ENCODE data around the gene DNAJB14. TPM values are rescaled to one million over a fixed set of nuclear protein-coding genes. Genes with fewer than 3 reads are reported as not detected.

The DNAJB14 gene
- total and polyA plus RNA-seq, 2 experiments from 2014 or later, result 24.9 to 27.3 TPM

DNA sequence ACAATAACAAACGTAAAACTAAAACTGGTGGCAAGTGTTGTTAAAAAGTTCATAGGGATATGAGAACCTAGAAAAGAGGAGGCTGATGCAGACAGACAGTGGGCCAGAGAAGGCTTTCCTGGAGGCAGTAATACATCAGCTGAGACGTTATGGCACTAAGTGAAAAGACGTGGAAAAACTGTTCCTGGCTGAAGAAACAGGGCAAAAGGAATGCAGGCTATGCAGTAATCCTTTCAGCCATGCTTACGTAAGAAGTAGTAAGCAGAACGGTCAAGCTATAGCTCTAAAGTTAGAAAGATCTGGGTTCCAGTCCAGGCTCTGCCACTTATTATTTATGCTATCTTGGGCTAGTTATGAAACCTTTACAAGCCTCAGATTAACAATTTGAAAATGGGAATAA lies 58.6 kb downstream of the DNAJB14 start:
- Mint-ChIP-seq H3K27me3 (ENCODE audit: insufficient read depth, low read depth, poor library complexity) (no peaks in the 10 kb centered on the region), H3K4me3 (no peak overlapping the region), H3K9me3 (no peaks in the 10 kb centered on the region), H3K27ac (peak overlapping the region; percentile 58; the same call in 1 of the 2 replicates), H3K4me1 (no peaks in the 10 kb centered on the region), H3K36me3 (ENCODE audit: low read depth) (no peaks in the 10 kb centered on the region)
- DNase-seq (ENCODE audit: low spot score), result no peak
- H3K4me2 ChIP-seq, result no peak overlapping the region
- H3K4me1 ChIP-seq (ENCODE audit: insufficient read depth), result no peaks in the 10 kb centered on the region
- H2AFZ ChIP-seq, result no peak overlapping the region
- H3K27ac ChIP-seq (ENCODE audit: low read depth), result no peak overlapping the region
- TF ChIP-seq CREB1 (CRISPR knock-in tag; IDR thresholded peaks at IDR 0.05; ENCODE audit: low read depth) (no peak), JUNB (IDR thresholded peaks at IDR 0.05; ENCODE audit: unreplicated experiment) (no peak), ZNF462 (CRISPR knock-in tag; IDR thresholded peaks at IDR 0.05) (no peak), ZNF331 (CRISPR knock-in tag; IDR thresholded peaks at IDR 0.05; ENCODE audit: low read depth) (no peak), NANOG (IDR thresholded peaks at IDR 0.05; ENCODE audit: borderline replicate concordance) (no peak), EZH2 (IDR thresholded peaks at IDR 0.05; ENCODE audit: low read depth, unreplicated experiment) (no peak), REST (IDR thresholded peaks at IDR 0.05; ENCODE audit: unreplicated experiment) (no peak), ETS1 (IDR thresholded peaks at IDR 0.05) (no peak), POLR2AphosphoS5 (IDR thresholded peaks at IDR 0.05; ENCODE audit: low read depth) (no peak), STAT1 (IDR thresholded peaks at IDR 0.05; ENCODE audit: unreplicated experiment) (no peak), EZH2phosphoT487 (IDR thresholded peaks at IDR 0.05; ENCODE audit: unreplicated experiment) (no peak), ZNF114 (CRISPR knock-in tag; IDR thresholded peaks at IDR 0.05) (no peak)
- TF ChIP-seq, protein P1, sequence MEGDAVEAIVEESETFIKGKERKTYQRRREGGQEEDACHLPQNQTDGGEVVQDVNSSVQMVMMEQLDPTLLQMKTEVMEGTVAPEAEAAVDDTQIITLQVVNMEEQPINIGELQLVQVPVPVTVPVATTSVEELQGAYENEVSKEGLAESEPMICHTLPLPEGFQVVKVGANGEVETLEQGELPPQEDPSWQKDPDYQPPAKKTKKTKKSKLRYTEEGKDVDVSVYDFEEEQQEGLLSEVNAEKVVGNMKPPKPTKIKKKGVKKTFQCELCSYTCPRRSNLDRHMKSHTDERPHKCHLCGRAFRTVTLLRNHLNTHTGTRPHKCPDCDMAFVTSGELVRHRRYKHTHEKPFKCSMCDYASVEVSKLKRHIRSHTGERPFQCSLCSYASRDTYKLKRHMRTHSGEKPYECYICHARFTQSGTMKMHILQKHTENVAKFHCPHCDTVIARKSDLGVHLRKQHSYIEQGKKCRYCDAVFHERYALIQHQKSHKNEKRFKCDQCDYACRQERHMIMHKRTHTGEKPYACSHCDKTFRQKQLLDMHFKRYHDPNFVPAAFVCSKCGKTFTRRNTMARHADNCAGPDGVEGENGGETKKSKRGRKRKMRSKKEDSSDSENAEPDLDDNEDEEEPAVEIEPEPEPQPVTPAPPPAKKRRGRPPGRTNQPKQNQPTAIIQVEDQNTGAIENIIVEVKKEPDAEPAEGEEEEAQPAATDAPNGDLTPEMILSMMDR (conservative IDR thresholded peaks at IDR 0.05; ENCODE audit: low read depth in 2 of 2), result no peak
- H3K27me3 ChIP-seq (ENCODE audit: insufficient read depth), result no peaks in the 10 kb centered on the region
- no peaks in the 10 kb centered on the region for H4K20me1 ChIP-seq (replicated peaks; ENCODE audit: insufficient read depth)
- no peaks in the 10 kb centered on the region for H3K9me2 ChIP-seq (ENCODE audit: insufficient read depth)
- no peaks in the 10 kb centered on the region for H3K36me3 ChIP-seq (ENCODE audit: insufficient read depth)
- ATAC-seq, result no peak
- H3K79me2 ChIP-seq (replicated peaks; ENCODE audit: insufficient read depth), result peaks cover 16% of the 10 kb centered on the region
- no peak overlapping the region for H3K4me3 ChIP-seq
- H3F3A ChIP-seq (replicated peaks; ENCODE audit: low read depth), result no peaks in the 10 kb centered on the region
